ENCODE results near the gene RHBDF1. TPM values are rescaled to one million over a fixed set of nuclear protein-coding genes. Genes with fewer than 3 reads are reported as not detected.
"Not testable (repeated sequence)": the region's sequence is repeated elsewhere in the genome, so short reads cannot be mapped to it uniquely, and the experiment has no call there.

The RHBDF1 gene
- polyA plus RNA-seq, 1 donor = 18.3 TPM

DNA sequence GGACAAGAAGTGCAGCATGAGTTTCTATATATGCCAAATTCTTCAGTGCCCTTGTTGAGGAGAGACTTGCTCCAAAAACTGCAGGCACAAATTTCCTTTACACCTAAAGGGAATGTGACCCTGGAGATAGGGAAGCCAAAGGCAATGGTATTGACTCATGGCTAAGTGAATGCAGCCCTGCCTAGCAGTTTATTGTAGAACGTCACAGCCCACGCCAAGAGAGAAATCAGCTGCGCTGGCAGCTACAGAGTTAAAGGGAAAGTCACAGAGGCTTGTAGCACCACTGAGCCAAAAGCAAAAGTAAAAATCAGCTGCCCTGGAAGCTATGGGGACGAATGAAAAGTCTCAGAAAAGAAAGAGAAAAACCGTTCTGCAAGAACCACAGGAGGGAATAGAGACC lies 29.1 kb downstream of the RHBDF1 start:
- DNase-seq = no peak
- H3K27me3 ChIP-seq (ENCODE audit: control insufficient read depth, insufficient read depth, low read length) = no peaks in the 10 kb centered on the region
- WGBS (ENCODE audit: insufficient coverage, low lambda C conversion rate) = 83% methylated on average over 1 of the region's 5 CpGs
- no peak overlapping the region for H3K4me3 ChIP-seq (ENCODE audit: low read length)
- peaks cover 3% of the 10 kb centered on the region for H3K9me3 ChIP-seq (ENCODE audit: control insufficient read depth, low read depth, low read length)
- no peak overlapping the region for H3K27ac ChIP-seq (ENCODE audit: low read length)
- peaks cover 24% of the 10 kb centered on the region for H3K36me3 ChIP-seq (ENCODE audit: control insufficient read depth, insufficient read depth, low read length)
- no peaks in the 10 kb centered on the region for H3K4me1 ChIP-seq (ENCODE audit: control insufficient read depth, insufficient read depth, low read length)

- 100% methylated on average over 1 of the region's 4 CpGs for WGBS (ENCODE audit: insufficient coverage, low lambda C conversion rate)
- H3K27ac ChIP-seq (ENCODE audit: low read length) = no peak overlapping the region
- DNase-seq = no peak
- no peaks in the 10 kb centered on the region for H3K27me3 ChIP-seq (ENCODE audit: control insufficient read depth, insufficient read depth, low read length)
- H3K4me3 ChIP-seq (ENCODE audit: low read length) = no peak overlapping the region
- H3K36me3 ChIP-seq (ENCODE audit: control insufficient read depth, insufficient read depth, low read length) = peaks cover 24% of the 10 kb centered on the region
- no peaks in the 10 kb centered on the region for H3K4me1 ChIP-seq (ENCODE audit: control insufficient read depth, insufficient read depth, low read length)
- H3K9me3 ChIP-seq (ENCODE audit: control insufficient read depth, low read depth, low read length) = peaks cover 3% of the 10 kb centered on the region
Observed at GRCh38 chr16:42691-43090, 29.7 kb downstream of the RHBDF1 start.

DNA sequence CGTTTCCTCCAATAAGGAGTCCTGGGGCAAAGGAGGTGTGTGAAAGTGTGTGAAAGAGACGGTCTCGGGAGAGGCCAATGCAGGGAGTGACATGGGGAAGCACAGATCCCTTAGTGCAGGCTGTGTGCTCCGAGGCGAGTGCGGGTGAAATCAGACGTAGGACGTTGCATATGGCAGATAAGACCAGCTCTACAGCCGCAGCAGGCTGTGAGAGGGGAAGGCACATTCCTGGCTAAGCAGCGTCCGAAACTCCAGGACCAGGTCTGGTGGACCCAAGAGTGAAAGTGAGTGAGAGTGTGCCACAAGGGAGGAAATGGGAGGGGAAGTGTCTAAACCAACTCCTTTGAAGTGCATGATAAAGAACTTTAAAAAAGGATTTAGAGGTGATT lies 30.4 kb downstream of the RHBDF1 start:
- Histone ChIP-seq H3K4me3 (ENCODE audit: low read length) (no peak overlapping the region), H3K27me3 (ENCODE audit: control insufficient read depth, insufficient read depth, low read length) (no peaks in the 10 kb centered on the region), H3K4me1 (ENCODE audit: control insufficient read depth, insufficient read depth, low read length) (no peaks in the 10 kb centered on the region), H3K27ac (ENCODE audit: low read length) (no peak overlapping the region), H3K9me3 (ENCODE audit: control insufficient read depth, low read depth, low read length) (peaks cover 3% of the 10 kb centered on the region), H3K36me3 (ENCODE audit: control insufficient read depth, insufficient read depth, low read length) (peaks cover 21% of the 10 kb centered on the region)
- no peak for DNase-seq
- 89% methylated on average over 3 of the region's 11 CpGs for WGBS (ENCODE audit: insufficient coverage, low lambda C conversion rate)

- H3K4me1 ChIP-seq (ENCODE audit: control insufficient read depth, insufficient read depth, low read length) = no peaks in the 10 kb centered on the region
- H3K9me3 ChIP-seq (ENCODE audit: control insufficient read depth, low read depth, low read length) = peaks cover 3% of the 10 kb centered on the region
- H3K27ac ChIP-seq (ENCODE audit: low read length) = no peak overlapping the region
- no peaks in the 10 kb centered on the region for H3K27me3 ChIP-seq (ENCODE audit: control insufficient read depth, insufficient read depth, low read length)
- DNase-seq = no peak
- no peak overlapping the region for H3K4me3 ChIP-seq (ENCODE audit: low read length)
- WGBS (ENCODE audit: insufficient coverage, low lambda C conversion rate) = 100% methylated on average over 1 of the region's 22 CpGs
- peaks cover 19% of the 10 kb centered on the region for H3K36me3 ChIP-seq (ENCODE audit: control insufficient read depth, insufficient read depth, low read length)
Observed at GRCh38 chr16:41439-42068, 30.9 kb downstream of the RHBDF1 start.

DNA sequence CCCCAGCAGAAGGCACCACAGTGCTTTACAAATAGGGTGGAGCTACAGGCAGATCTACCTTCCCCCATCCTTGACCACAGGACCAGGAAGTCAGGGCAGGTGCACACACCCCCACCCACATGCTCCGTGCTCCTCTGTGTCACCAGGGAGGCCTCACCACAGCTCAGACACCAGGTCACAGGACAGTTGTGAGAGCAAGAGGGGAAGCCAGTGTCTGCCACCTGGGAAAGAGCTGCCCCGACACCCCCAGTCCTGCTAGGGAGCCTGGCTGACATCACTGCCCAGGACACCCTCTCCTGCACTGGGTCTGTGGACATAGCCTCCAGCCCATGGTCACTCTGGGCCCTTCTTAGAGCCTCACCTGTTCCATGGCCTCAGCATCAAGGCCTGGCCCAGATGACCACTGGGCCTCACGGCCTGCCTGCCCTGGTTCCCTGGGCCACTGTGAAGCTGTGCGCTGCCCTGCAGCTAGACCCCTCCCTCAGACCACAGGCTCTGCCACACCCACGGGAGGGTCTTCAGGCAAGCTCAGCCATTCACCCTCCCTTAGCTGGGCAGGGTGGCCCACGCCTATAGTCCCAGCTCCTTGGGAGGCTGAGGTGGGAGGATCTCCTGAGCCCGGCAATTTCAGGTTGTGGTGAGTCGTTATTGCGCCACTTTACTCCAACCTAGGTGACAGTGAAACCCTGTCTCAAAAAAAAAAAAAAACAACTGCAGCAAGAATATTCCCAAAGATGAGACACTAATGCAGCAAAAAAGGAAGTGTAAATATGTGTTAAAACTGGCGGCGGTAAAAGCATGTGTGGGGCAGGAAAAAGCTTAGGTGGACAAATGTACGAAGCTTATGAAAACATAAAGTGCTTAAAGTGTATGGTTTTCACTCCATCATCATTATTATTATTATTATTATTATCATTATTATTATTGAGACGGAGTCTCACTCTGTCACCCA lies 33.2 kb downstream of the RHBDF1 start:
- 93% methylated on average over 5 of the region's 13 CpGs for WGBS (ENCODE audit: insufficient coverage, low lambda C conversion rate)
- H3K4me3 ChIP-seq (ENCODE audit: low read length) = no peak overlapping the region
- no peaks in the 10 kb centered on the region for H3K4me1 ChIP-seq (ENCODE audit: control insufficient read depth, insufficient read depth, low read length)
- peaks cover 3% of the 10 kb centered on the region for H3K9me3 ChIP-seq (ENCODE audit: control insufficient read depth, low read depth, low read length)
- no peaks in the 10 kb centered on the region for H3K27me3 ChIP-seq (ENCODE audit: control insufficient read depth, insufficient read depth, low read length)
- peak; percentile 32 to 53 for DNase-seq
- H3K27ac ChIP-seq (ENCODE audit: low read length) = no peak overlapping the region
- peaks cover 9% of the 10 kb centered on the region for H3K36me3 ChIP-seq (ENCODE audit: control insufficient read depth, insufficient read depth, low read length)

- not testable (repeated sequence) for H3K4me1 ChIP-seq (ENCODE audit: control insufficient read depth, insufficient read depth, low read length); H3K27ac ChIP-seq (ENCODE audit: low read length); DNase-seq; H3K4me3 ChIP-seq (ENCODE audit: low read length); H3K9me3 ChIP-seq (ENCODE audit: control insufficient read depth, low read depth, low read length); H3K27me3 ChIP-seq (ENCODE audit: control insufficient read depth, insufficient read depth, low read length); H3K36me3 ChIP-seq (ENCODE audit: control insufficient read depth, insufficient read depth, low read length)
- no CpG with 5 or more reads among the region's 11 CpGs for WGBS (ENCODE audit: insufficient coverage, low lambda C conversion rate)
Observed at GRCh38 chr16:38206-38605, 34.2 kb downstream of the RHBDF1 start.

DNA sequence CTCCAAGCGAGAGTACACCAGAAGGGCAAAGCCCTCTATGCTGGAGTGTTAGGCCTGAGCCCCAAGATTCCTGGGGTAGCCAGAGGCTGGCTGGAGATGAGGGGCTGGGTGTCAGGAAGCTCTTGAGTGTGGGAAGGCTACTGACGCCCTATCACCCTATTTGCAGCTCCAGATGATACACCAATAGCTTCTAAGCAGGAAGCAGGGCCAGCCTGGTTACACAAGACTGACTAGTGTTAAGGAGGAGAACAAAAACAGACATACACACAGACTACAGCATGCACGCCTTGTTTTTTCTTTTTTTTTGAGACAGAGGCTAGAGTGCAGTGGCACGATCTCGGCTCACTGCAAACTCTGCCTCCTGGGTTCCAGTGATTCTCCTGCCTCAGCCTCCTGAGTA lies 34.9 kb downstream of the RHBDF1 start:
- no peak for DNase-seq
- H3K27ac ChIP-seq (ENCODE audit: low read length) = no peak overlapping the region

GRCh38 chr16:36336-36984 lies 36.0 kb downstream of the RHBDF1 start:
- peaks cover 2% of the 10 kb centered on the region for H3K9me3 ChIP-seq (ENCODE audit: control insufficient read depth, low read depth, low read length)
- no peaks in the 10 kb centered on the region for H3K27me3 ChIP-seq (ENCODE audit: control insufficient read depth, insufficient read depth, low read length)
- DNase-seq = no peak
- 83% methylated on average over 1 of the region's 15 CpGs for WGBS (ENCODE audit: insufficient coverage, low lambda C conversion rate)
- no peaks in the 10 kb centered on the region for H3K36me3 ChIP-seq (ENCODE audit: control insufficient read depth, insufficient read depth, low read length)
- H3K27ac ChIP-seq (ENCODE audit: low read length) = no peak overlapping the region
- H3K4me3 ChIP-seq (ENCODE audit: low read length) = no peak overlapping the region
- no peaks in the 10 kb centered on the region for H3K4me1 ChIP-seq (ENCODE audit: control insufficient read depth, insufficient read depth, low read length)

More for the DNA sequence above, 34.9 kb downstream of the RHBDF1 start:
- Histone ChIP-seq H3K4me3 (ENCODE audit: low read length) (no peak overlapping the region), H3K9me3 (ENCODE audit: control insufficient read depth, low read depth, low read length) (peaks cover 3% of the 10 kb centered on the region), H3K27me3 (ENCODE audit: control insufficient read depth, insufficient read depth, low read length) (no peaks in the 10 kb centered on the region), H3K36me3 (ENCODE audit: control insufficient read depth, insufficient read depth, low read length) (peaks cover 6% of the 10 kb centered on the region), H3K4me1 (ENCODE audit: control insufficient read depth, insufficient read depth, low read length) (no peaks in the 10 kb centered on the region)
- WGBS (ENCODE audit: insufficient coverage, low lambda C conversion rate) = no CpG with 5 or more reads among the region's 5 CpGs

DNA sequence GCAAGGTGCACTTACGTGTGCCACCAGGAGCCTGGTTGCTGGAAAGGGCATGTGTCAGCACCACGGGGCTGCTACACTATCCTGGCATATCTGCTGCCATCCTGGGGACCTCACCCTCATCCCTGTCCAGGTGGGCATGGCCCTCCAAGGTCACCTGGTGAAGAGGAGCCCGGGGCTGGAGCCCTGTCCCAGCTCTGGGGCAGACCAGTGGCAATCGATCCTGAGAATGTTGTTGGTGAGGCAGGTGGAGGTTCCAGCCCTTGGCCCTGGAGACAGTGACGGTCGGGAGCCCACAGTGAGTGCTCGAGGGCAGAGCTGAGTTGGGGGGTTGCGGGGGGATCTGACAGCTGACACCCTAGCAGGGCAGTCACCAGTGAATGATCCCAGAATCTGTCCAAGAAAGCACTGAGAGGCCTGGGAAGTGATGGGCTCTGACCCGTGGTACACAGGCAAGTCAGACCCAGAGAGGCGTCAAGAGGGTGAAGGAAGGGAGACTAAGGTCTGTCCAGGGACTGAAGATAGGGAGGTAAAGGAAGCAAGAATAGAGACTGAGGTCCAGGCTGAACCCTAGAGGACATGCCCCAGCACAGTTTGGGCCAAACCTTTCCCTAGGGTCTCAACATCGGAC lies 36.6 kb downstream of the RHBDF1 start:
- H3K36me3 ChIP-seq (ENCODE audit: control insufficient read depth, insufficient read depth, low read length) = no peaks in the 10 kb centered on the region
- no peak for DNase-seq
- H3K27me3 ChIP-seq (ENCODE audit: control insufficient read depth, insufficient read depth, low read length) = no peaks in the 10 kb centered on the region
- no peak overlapping the region for H3K27ac ChIP-seq (ENCODE audit: low read length)
- no peaks in the 10 kb centered on the region for H3K4me1 ChIP-seq (ENCODE audit: control insufficient read depth, insufficient read depth, low read length)
- no peak overlapping the region for H3K4me3 ChIP-seq (ENCODE audit: low read length)
- no CpG with 5 or more reads among the region's 11 CpGs for WGBS (ENCODE audit: insufficient coverage, low lambda C conversion rate)
- H3K9me3 ChIP-seq (ENCODE audit: control insufficient read depth, low read depth, low read length) = no peaks in the 10 kb centered on the region

- DNase-seq = no peak
Observed at GRCh38 chr16:35011-35677, 37.3 kb downstream of the RHBDF1 start.

More at GRCh38 chr16:35011-35677, 37.3 kb downstream of the RHBDF1 start:
- H3K9me3 ChIP-seq (ENCODE audit: control insufficient read depth, low read depth, low read length) = no peaks in the 10 kb centered on the region
- no peaks in the 10 kb centered on the region for H3K27me3 ChIP-seq (ENCODE audit: control insufficient read depth, insufficient read depth, low read length)
- H3K4me3 ChIP-seq (ENCODE audit: low read length) = no peak overlapping the region
- H3K36me3 ChIP-seq (ENCODE audit: control insufficient read depth, insufficient read depth, low read length) = no peaks in the 10 kb centered on the region
- WGBS (ENCODE audit: insufficient coverage, low lambda C conversion rate) = no CpG with 5 or more reads among the region's 17 CpGs
- no peaks in the 10 kb centered on the region for H3K4me1 ChIP-seq (ENCODE audit: control insufficient read depth, insufficient read depth, low read length)
- H3K27ac ChIP-seq (ENCODE audit: low read length) = no peak overlapping the region
